SJSA1 (cell line): ENCODE results near the gene SMARCD1. TPM values are rescaled to one million over a fixed set of nuclear protein-coding genes. Genes with fewer than 3 reads are reported as not detected.

Experiments
- DNase-seq, 2 experiments: peaks; one replicate each; pipeline ENCODE4 v3.0.0-alpha.2; 2015 to 2020; ENCODE audit warnings: low spot score in 2 of 2, low read depth in 1 of 2
- H3K27ac ChIP-seq: fragments of 250-450 bp; sonication (Bioruptor Pico); 2 replicates; pipeline ENCODE4 v1.5.1; 2020; ENCODE audit warnings: mild to moderate bottlenecking, moderate library complexity
- H3K27me3 ChIP-seq: fragments of 250-450 bp; sonication (Bioruptor Pico); replicated peaks from 2 replicates; pipeline ENCODE4 v1.5.1; 2020; ENCODE audit warnings: mild to moderate bottlenecking, moderate library complexity
- H3K36me3 ChIP-seq: fragments of 250-450 bp; sonication (Bioruptor Pico); 2 replicates; pipeline ENCODE4 v1.5.1; 2020; ENCODE audit warnings: mild to moderate bottlenecking
- H3K4me1 ChIP-seq: fragments of 250-450 bp; sonication (Bioruptor Pico); replicated peaks from 2 replicates; pipeline ENCODE4 v1.6.1; 2021; ENCODE audit warnings: mild to moderate bottlenecking
- H3K4me3 ChIP-seq: fragments of 250-450 bp; sonication (Bioruptor Pico); 2 replicates; pipeline ENCODE4 v1.5.1; 2020; ENCODE audit warnings: mild to moderate bottlenecking
- H3K9me3 ChIP-seq: fragments of 250-450 bp; sonication (Bioruptor Pico); replicated peaks from 2 replicates; pipeline ENCODE4 v1.5.1; 2020; ENCODE audit warnings: mild to moderate bottlenecking
- total RNA-seq: library from RNA; depleted of rRNA; stranded (reverse); fragments of >200 nt; shearing (Covaris generic); gene quantifications from 2 replicates; pipeline ENCODE4 v1.2.3, GENCODE V29; 2014

Gene SMARCD1
- total RNA-seq, 1 experiment from 2014 or later = 55.7 TPM

DNA sequence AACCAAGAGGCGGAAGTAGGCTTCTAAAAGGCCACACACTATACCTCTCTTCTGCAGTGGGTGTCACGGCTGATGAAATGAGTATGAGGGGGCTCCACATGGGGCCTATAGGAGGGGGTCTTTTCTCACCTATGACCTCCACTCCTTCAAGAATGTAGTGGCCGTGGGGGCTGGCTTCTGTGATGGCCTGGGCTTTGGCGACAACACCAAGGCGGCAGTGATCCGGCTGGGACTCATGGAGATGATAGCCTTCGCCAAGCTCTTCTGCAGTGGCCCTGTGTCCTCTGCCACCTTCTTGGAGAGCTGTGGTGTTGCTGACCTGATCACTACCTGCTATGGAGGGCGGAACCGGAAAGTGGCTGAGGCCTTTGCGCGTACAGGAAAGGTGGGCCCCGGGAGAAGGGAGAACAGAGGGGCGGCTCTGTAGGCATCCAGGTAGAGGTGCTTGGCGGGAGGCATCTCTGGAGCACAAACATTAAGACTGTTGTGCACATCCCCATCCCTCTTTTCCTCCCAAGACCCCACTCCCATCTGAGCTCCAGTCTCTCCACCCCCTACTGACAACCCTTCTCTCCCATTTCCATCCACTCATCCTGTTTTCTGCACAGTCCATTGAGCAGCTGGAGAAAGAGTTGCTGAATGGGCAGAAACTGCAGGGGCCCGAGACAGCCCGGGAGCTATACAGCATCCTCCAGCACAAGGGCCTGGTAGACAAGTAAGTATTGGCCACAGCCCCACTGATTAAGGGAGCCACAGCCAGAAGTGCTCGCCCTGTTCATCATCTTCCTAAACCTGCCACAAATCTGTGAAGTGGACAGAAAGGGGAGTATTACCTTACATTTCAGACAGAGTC is 22.5 kb downstream of the SMARCD1 start:
- Histone ChIP-seq H3K9me3 (no peaks in the 10 kb centered on the region), H3K36me3 (no peaks in the 10 kb centered on the region), H3K4me3 (no peak overlapping the region), H3K4me1 (peaks cover 6% of the 10 kb centered on the region), H3K27me3 (no peaks in the 10 kb centered on the region), H3K27ac (no peak overlapping the region)
- DNase-seq = no peak

DNA sequence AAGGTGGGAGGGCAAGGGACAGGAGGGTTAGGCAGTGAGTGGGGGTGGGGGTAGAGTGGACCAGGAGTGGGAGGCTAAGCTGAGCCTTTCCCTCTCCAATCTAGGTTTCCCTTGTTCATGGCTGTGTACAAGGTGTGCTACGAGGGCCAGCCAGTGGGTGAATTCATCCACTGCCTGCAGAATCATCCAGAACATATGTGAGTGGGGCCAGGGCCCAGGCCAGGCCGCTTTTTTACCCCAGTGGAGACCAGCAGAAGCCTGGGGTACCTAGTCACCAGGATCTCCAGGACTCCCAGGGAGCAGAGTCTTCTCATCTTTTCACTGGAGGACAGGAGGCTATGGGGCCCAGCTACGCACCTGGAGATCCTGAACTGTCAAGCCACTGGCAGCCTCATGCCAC is 24.2 kb downstream of the SMARCD1 start:
- H3K36me3 ChIP-seq = no peaks in the 10 kb centered on the region
- H3K9me3 ChIP-seq = no peaks in the 10 kb centered on the region
- no peak overlapping the region for H3K27ac ChIP-seq
- H3K4me1 ChIP-seq = peaks cover 6% of the 10 kb centered on the region
- DNase-seq = no peak
- no peaks in the 10 kb centered on the region for H3K27me3 ChIP-seq
- no peak overlapping the region for H3K4me3 ChIP-seq

DNA sequence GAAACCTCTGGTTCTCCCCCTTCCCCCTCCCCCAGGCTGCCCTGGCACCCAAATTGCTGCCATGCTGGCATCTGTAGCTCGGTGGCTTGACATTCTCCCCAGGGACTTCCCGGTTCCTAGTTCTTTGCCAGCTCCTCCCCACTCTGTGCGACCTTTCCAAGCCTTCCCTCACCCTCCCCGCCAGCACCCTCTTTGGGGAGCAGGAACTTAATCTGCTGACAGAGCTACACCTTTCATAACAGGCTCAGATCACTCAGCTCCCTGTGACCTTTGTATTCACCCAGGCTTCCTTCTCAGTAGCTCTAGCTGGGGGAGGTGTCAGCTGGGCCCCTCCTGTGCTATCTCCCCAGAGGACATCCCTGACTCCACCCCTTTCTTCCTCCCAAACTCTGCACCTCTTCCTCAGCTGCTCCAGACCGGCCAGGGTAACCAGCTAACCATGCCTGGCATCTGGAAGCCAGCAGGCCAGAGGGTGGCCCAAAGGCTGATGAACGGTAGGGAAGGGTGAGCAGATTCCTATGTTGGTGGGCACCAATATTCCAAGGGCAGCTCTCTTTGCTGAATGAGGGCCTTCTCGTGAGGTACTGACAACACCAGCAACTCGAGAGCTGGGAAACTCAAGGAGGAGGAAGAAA is 25.1 kb downstream of the SMARCD1 start:
- Histone ChIP-seq H3K36me3 (no peaks in the 10 kb centered on the region), H3K27ac (no peak overlapping the region), H3K9me3 (no peaks in the 10 kb centered on the region), H3K27me3 (no peaks in the 10 kb centered on the region), H3K4me3 (no peak overlapping the region), H3K4me1 (peaks cover 6% of the 10 kb centered on the region)
- DNase-seq = no peak

DNA sequence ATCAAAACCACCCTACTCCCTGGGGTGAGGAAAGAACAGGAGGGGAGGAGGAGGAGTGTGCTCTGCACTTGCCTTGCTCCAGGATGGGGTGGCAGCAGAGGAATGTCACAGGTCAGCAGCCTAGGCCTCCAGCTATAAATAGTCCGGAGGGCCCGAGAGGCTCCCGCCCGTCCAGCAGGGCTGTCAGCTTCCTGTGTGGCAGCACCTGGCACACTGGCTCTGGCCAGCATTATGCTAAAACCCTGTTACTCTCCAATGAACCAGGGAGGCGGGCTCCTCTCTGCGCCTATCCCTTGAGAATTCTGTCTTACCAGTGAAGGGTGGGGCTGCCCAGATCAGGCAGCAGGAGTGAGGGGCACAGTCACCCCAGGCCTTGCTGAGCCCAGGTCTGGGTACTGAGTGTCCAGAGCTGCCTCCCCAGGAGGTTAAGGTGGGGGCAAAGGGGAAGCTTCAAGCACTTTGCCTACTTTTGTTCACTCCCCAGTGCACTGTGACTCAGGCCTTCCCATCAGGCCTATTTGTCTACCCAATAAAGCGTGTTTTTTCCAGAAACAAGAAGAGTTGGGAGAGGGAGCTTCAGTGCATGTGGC is 25.7 kb downstream of the SMARCD1 start:
- no peak overlapping the region for H3K27ac ChIP-seq
- no peak for DNase-seq
- no peaks in the 10 kb centered on the region for H3K36me3 ChIP-seq
- peaks cover 6% of the 10 kb centered on the region for H3K4me1 ChIP-seq
- no peaks in the 10 kb centered on the region for H3K27me3 ChIP-seq
- no peaks in the 10 kb centered on the region for H3K9me3 ChIP-seq
- H3K4me3 ChIP-seq = no peak overlapping the region

DNA sequence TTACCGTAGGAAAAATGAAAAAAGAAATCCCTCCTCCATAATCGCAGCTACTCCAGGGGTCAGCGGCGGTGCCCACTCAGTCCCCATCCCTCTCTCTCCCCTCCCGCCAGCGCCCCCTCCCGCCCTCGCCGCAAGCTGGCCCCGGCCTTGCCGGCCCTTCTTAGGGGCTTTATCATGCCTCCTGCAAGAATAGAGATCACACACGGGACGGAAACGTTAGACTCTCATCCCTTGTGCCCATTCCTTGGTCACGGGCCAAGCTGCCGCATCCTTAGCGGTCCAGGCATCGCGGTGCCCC is 26.2 kb downstream of the SMARCD1 start:
- Histone ChIP-seq H3K4me1 (peaks cover 6% of the 10 kb centered on the region), H3K36me3 (peaks cover 4% of the 10 kb centered on the region), H3K27me3 (no peaks in the 10 kb centered on the region), H3K27ac (no peak overlapping the region), H3K4me3 (no peak overlapping the region), H3K9me3 (no peaks in the 10 kb centered on the region)
- no peak for DNase-seq

DNA sequence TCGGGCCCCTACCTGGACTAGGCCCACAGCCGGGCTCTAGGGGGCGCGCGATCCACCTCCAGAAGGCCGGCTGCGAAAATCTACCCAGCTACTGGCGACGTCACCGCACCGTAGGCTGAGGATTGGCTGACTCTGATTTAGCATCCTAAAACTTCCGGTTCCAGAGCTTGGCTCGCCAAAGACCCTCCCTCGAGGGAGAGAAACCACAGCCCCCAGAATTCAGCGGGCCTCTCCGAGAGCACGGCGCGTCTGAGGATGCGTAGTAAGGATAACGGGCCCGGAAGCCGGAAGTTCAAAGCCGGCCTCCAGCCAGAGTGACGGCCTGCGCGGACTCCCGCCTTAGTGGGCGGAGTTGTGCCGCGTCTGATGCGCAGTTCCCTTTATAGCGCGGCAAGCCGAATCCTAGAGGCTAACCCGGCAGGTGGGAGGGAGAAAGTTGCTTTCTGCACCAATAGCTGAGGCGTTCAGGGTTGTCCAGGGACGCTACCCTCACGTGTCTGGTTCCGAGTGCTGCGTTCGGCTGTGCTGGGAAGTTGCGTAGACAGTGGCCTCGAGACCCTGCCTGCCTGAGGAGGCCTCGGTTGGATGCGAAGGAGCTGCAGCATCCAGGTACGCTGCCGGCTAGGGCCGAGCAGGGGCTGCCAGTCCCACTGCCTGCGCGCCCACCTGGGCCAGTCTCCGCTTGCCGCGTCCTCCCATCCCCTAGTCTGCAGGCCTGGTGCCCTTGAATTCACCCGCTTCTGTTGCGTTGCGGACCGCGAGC is 26.7 kb downstream of the SMARCD1 start, which contains the start of gene COX14:
TSS of gene COX14 (plus strand) at position 544 of the 763 bp plus-strand sequence. CDS start 7,808 bp downstream, outside the sequence.
- Histone ChIP-seq H3K27ac (peak within 1 kb of the TSS; percentile 32), H3K27me3 (no peaks in the 10 kb centered on the region), H3K36me3 (peaks cover 7% of the 10 kb centered on the region), H3K9me3 (no peaks in the 10 kb centered on the region), H3K4me1 (peaks cover 6% of the 10 kb centered on the region), H3K4me3 (peak within 1 kb of the TSS; percentile 65)
- peak; percentile 99 for DNase-seq

DNA sequence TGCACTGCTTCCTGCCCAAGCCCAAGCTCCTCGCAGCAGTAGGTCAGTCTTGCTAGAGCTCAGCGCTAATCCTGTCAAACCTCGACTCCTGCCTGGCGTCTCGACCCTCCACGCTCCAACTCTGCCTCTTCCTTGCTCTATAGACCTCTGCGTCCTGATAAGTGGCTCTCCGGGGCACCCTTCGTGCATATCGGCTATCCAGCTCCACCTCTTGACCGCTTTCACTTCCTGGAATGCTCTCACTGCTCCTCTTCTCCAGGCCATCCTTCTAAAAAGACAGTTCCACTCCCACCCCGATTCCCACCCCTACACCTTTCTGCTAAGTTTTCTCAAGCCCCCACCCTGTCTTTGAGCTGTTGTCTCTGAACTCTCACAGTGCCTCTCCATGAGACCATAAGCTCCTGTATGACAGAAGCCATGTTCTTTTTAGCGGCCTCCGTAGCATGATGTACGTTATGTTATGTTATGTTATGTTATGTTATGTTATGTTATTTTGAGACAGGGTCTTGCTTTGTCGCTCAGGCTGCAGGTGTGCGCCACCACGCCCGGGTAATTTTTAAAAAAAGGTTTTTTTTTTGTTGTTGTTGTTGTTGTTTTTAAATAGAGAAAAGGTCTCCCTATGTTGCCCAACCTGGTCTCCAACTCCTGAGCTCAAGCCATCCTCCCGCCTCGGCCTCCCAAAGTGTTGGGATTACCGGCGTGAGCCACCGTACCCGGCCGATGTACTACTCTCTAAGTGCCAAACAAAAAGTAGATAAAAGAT is 27.5 kb downstream of the SMARCD1 start:
- Histone ChIP-seq H3K27me3 (no peaks in the 10 kb centered on the region), H3K36me3 (peaks cover 7% of the 10 kb centered on the region), H3K9me3 (no peaks in the 10 kb centered on the region), H3K4me1 (peaks cover 6% of the 10 kb centered on the region), H3K27ac (peak overlapping the region; percentile 32), H3K4me3 (peak overlapping the region; percentile 65)
- peak in 1 of 2 experiments; percentile 52 for DNase-seq

DNA sequence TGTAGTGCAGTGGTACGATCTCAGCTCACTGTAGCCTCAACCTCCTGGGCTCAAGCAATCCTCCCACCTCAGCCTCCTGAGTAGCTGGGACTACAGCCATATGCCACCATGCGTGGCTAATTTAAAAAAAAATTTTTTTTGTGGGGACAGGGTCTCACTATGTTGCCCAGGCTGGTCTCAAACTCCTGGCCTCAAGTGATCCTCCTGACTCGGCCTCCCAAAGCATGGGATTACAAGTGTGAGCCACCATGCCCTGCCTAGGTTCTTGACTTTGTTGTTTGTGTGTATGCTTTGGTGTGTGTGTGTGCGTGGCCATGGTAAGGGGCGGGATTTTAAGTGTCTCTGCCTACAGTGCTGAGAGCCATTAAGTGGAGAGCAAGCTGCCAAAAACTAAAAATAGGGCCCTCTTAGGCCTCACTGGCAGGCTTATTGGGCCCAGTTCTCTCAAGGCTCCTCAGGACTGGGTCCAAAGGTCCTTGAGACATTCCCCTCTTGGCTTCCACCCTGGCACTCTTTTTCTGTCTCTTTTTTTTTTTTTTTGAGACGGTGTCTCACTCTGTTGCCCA is 32.0 kb downstream of the SMARCD1 start:
- Histone ChIP-seq H3K36me3 (peaks cover 39% of the 10 kb centered on the region), H3K27ac (no peak overlapping the region), H3K4me1 (no peaks in the 10 kb centered on the region), H3K9me3 (no peaks in the 10 kb centered on the region), H3K27me3 (no peaks in the 10 kb centered on the region), H3K4me3 (no peak overlapping the region)
- DNase-seq = no peak

DNA sequence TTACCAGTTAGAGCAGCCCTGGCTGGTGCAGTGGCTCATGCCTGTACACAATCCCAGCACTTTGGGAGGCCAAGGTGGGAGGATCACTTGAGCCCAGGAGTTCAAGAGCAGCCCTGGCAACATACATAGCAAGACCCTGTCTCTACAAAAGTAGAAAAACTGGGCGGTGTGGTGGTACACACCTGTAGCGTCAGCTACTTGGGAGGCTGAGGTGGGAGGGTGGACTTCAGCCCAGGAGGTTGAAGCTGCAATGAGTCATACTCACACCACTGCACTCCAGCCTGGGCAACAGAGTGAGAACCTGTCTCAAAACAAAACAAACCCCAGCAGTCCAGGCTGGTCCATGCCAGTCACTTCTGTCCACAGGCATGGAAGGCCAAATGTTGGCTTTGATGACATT is 34.2 kb downstream of the SMARCD1 start:
- Histone ChIP-seq H3K27me3 (no peaks in the 10 kb centered on the region), H3K9me3 (no peaks in the 10 kb centered on the region), H3K27ac (no peak overlapping the region), H3K36me3 (peaks cover 56% of the 10 kb centered on the region), H3K4me1 (no peaks in the 10 kb centered on the region), H3K4me3 (no peak overlapping the region)
- DNase-seq = no peak

DNA sequence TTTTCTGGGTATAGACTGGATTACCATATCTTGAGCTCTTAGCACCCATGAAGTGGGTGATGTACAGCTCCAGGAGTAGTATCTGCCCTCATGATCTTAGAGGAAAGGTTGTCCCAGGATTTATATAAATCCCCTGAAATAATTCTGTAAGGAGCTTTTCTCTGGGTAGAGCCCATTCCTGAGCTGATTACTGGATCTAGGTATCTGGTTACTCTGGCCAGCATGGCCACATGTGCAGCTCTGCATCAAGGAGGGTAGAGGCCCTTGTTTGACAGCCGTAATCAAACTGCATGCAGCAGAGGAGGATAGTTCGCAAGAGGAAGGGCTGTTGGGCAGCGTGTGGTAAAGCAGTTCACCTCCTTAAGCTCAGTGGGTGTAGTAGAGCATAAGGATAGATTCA is 35.4 kb downstream of the SMARCD1 start:
- DNase-seq = no peak
- Histone ChIP-seq H3K4me3 (no peak overlapping the region), H3K4me1 (no peaks in the 10 kb centered on the region), H3K27me3 (no peaks in the 10 kb centered on the region), H3K36me3 (peaks cover 60% of the 10 kb centered on the region), H3K27ac (no peak overlapping the region), H3K9me3 (no peaks in the 10 kb centered on the region)

DNA sequence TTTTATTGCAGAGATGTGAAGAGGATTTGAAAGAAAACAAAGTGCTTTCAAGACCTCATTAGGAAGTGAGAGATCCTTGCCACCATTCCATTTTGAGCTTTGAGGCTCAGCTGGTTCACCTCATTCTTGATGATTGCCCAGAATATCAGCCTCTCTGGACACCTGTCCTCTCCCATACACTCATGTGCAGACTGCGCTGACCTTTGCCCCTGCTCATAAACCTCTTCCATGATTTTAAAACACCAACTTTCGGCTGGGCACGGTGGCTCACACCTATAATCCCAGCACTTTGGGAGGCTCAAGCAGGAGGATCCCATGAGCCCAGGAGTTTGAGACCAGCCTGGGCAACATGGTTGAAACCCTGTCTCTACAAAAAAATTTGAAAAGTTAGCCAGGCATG is 35.8 kb downstream of the SMARCD1 start:
- no peak for DNase-seq
- Histone ChIP-seq H3K36me3 (peaks cover 60% of the 10 kb centered on the region), H3K9me3 (no peaks in the 10 kb centered on the region), H3K4me1 (no peaks in the 10 kb centered on the region), H3K27me3 (no peaks in the 10 kb centered on the region), H3K4me3 (no peak overlapping the region), H3K27ac (no peak overlapping the region)

DNA sequence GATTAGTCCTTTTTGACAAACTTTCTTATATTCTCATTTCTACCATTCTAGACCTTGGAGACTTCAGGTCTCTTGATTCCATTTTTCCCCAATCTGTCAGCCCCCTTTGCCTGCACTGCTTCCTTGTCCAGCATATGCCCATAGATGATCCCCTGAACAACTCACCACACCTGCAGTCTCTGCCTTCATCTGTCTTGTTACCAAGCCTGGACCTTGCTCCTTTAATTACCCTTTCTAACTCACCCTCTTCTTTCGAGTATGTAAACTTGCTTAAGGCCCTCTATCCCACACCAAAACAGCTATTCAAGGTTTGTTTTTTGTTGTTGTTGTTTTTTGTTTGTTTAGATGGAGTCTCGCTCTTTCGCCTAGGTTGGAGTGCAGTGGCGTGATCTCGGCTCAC is 36.5 kb downstream of the SMARCD1 start:
- Histone ChIP-seq H3K4me3 (no peak overlapping the region), H3K27me3 (no peaks in the 10 kb centered on the region), H3K4me1 (no peaks in the 10 kb centered on the region), H3K27ac (no peak overlapping the region), H3K36me3 (peaks cover 56% of the 10 kb centered on the region), H3K9me3 (no peaks in the 10 kb centered on the region)
- DNase-seq = no peak

DNA sequence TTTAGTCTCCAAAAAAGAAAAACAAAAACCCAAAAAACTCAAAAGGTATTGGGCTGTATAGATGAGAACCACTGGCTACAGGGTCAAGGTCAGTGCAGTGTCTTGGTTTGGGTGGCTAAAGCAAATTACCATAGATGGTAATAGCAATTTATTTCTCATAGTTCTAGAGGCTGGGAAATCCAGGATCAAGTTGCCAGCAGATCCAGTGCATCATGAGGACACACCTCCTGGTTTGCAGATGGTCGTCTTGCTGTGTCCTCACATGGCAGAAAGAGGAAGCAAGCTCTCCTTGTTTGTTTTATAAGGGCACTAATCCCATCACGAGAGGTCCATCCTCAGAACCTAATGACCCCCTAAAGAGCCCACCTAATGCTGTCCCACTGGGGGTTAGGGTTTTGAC is 38.1 kb downstream of the SMARCD1 start:
- H3K4me3 ChIP-seq = no peak overlapping the region
- peaks cover 66% of the 10 kb centered on the region for H3K36me3 ChIP-seq
- no peak overlapping the region for H3K27ac ChIP-seq
- no peak for DNase-seq
- no peaks in the 10 kb centered on the region for H3K9me3 ChIP-seq
- H3K4me1 ChIP-seq = no peaks in the 10 kb centered on the region
- H3K27me3 ChIP-seq = no peaks in the 10 kb centered on the region
